Esophagus squamous epithelium (tissue), 4 donors: ENCODE measurements around the gene CORT.

Experiments
- POLR2A ChIP-seq, 4 donors: fragments of 450-650 bp; IDR thresholded peaks; one replicate each; pipeline ENCODE4 v1.6.1; 2017; ENCODE audit warnings: antibody characterized with exemption in 4 of 4, mild to moderate bottlenecking in 4 of 4, moderate library complexity in 3 of 4
- TF ChIP-seq, protein P1 (sequence below), 6 experiments: fragments of 450-650 bp in 4 of 6; fragments of 200-600 bp in 2 of 6; sonication (generic) in 2 of 6; IDR thresholded peaks; one replicate each; pipeline ENCODE4 v1.5.1; 2016 to 2019; ENCODE audit warnings: antibody characterized with exemption in 6 of 6, mild to moderate bottlenecking in 4 of 6, moderate library complexity in 4 of 6

DNA sequence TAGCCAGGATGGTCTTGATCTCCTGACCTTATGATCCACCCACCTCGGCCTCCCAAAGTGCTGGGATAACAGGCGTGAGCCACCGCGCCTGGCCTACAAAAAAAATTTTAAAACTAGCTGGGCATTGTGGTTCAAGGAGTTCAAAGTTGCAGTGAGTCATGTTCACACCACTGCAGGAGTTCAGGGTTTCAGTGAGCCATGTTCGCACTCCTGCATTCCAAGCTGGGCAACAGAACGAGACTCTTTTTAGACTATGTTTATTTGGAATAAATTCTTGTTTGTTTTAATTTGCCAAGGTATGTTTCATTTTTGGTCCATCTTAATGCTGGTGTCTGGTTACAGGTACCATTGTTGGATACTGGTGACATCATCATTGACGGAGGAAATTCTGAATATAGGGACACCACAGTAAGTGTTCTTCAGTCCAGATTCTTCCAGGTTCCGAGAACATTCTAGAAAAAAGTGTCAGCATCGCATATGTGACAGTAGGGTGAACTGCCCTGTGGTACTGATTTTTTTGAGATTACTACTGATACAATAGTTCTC lies 47.0 kb upstream of the CORT start:
- TF ChIP-seq, protein P1, sequence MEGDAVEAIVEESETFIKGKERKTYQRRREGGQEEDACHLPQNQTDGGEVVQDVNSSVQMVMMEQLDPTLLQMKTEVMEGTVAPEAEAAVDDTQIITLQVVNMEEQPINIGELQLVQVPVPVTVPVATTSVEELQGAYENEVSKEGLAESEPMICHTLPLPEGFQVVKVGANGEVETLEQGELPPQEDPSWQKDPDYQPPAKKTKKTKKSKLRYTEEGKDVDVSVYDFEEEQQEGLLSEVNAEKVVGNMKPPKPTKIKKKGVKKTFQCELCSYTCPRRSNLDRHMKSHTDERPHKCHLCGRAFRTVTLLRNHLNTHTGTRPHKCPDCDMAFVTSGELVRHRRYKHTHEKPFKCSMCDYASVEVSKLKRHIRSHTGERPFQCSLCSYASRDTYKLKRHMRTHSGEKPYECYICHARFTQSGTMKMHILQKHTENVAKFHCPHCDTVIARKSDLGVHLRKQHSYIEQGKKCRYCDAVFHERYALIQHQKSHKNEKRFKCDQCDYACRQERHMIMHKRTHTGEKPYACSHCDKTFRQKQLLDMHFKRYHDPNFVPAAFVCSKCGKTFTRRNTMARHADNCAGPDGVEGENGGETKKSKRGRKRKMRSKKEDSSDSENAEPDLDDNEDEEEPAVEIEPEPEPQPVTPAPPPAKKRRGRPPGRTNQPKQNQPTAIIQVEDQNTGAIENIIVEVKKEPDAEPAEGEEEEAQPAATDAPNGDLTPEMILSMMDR (IDR thresholded peaks at IDR 0.05) = no peak
- no peak for TF ChIP-seq POLR2A (IDR thresholded peaks at IDR 0.05)
